Measurements from ENCODE around the gene SPIN1.

Gene SPIN1

DNA sequence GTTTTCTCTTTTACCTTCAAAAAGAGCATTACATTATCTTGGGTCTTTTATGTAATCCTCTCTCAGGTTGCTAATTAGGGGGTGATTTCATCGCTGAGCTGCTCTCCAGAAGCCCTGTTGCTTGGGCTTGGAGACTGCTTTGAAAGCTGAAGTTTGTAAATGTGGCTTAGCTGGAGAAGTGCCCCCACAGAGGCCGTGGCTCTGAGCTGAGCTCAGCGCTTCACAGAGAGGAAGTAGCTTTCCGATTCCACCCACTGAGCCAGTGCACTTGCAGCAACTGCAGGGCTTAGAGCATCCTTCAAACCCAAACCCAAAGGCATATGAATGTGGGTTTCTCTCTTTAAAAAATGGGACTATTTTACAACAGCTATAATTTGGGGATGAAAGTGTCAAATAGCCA lies 133.1 kb downstream of the SPIN1 start:
- no peak overlapping the region for H3K4me3 ChIP-seq (ENCODE audit: low read depth, low read length)
- in situ Hi-C loops (cut with HindIII; ENCODE audit: low pct_ligation_motif_present, low sequenced_read_pairs) = no loop called here
- no peaks in the 10 kb centered on the region for H3K36me3 ChIP-seq (replicated peaks)
- no peak overlapping the region for H3K27ac ChIP-seq
- DNase-seq = no peak
- TF ChIP-seq, protein P1, sequence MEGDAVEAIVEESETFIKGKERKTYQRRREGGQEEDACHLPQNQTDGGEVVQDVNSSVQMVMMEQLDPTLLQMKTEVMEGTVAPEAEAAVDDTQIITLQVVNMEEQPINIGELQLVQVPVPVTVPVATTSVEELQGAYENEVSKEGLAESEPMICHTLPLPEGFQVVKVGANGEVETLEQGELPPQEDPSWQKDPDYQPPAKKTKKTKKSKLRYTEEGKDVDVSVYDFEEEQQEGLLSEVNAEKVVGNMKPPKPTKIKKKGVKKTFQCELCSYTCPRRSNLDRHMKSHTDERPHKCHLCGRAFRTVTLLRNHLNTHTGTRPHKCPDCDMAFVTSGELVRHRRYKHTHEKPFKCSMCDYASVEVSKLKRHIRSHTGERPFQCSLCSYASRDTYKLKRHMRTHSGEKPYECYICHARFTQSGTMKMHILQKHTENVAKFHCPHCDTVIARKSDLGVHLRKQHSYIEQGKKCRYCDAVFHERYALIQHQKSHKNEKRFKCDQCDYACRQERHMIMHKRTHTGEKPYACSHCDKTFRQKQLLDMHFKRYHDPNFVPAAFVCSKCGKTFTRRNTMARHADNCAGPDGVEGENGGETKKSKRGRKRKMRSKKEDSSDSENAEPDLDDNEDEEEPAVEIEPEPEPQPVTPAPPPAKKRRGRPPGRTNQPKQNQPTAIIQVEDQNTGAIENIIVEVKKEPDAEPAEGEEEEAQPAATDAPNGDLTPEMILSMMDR (IDR thresholded peaks at IDR 0.05; ENCODE audit: low read depth, low read length, missing control alignments) = no peak
- H3K27me3 ChIP-seq (replicated peaks) = no peaks in the 10 kb centered on the region

GRCh38 chr9:88522360-88522759 lies 134.1 kb downstream of the SPIN1 start:
- Histone ChIP-seq H3K27ac (no peak overlapping the region), H3K36me3 (replicated peaks) (no peaks in the 10 kb centered on the region), H3K27me3 (replicated peaks) (no peaks in the 10 kb centered on the region), H3K4me3 (ENCODE audit: low read depth, low read length) (no peak overlapping the region)
- DNase-seq = no peak
- in situ Hi-C loops (cut with HindIII; ENCODE audit: low pct_ligation_motif_present, low sequenced_read_pairs) = no loop called here
- TF ChIP-seq, protein P1 (IDR thresholded peaks at IDR 0.05; ENCODE audit: low read depth, low read length, missing control alignments) = no peak

DNA sequence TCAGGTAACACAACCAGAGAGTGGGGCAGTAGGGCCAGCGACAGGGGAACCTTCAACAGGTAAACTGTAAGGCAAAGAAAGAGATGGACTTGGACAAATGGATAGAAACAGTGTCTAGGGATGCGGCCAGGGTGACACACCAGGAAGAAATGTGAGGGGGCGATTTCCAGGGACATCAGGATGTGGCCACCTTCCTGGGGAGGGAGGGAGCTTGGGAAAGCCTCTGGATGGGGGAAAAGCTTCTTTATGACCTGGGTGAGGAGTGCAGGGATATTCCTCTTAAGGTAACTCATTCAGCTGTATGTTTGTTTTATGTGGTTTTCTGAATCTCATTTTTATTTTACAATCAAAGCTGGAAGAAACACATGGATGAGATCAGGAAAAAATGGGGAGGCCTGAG lies 134.8 kb downstream of the SPIN1 start:
- no peaks in the 10 kb centered on the region for H3K36me3 ChIP-seq (replicated peaks)
- in situ Hi-C loops (cut with HindIII; ENCODE audit: low pct_ligation_motif_present, low sequenced_read_pairs) = no loop called here

DNA sequence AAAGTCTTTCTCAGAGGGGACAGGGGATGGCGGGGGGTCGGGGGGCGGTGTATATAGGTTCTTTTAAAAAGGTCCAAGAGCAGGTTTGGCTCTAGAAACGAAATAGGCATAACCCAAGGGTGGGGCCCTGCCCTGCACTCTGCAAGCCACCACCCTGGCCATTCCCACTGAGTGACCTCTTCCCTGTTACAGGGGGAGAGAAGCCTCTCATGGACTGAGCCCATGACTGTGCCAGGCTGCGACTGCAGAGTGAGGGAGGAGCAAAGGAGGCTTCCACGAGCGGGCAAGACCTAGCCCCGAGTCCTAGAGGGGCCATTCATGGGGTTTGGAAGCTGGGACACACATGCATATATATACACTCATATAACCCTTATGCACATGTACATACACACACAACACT lies 136.7 kb downstream of the SPIN1 start:
- TF ChIP-seq, protein P1 (IDR thresholded peaks at IDR 0.05; ENCODE audit: low read depth, low read length, missing control alignments) = no peak
- Histone ChIP-seq H3K27me3 (replicated peaks) (no peaks in the 10 kb centered on the region), H3K27ac (no peak overlapping the region), H3K4me3 (ENCODE audit: low read depth, low read length) (no peak overlapping the region), H3K36me3 (replicated peaks) (no peaks in the 10 kb centered on the region)
- in situ Hi-C loops (cut with HindIII; ENCODE audit: low pct_ligation_motif_present, low sequenced_read_pairs) = no loop called here
- DNase-seq = no peak

More for the DNA sequence above, 134.8 kb downstream of the SPIN1 start:
- Histone ChIP-seq H3K4me3 (ENCODE audit: low read depth, low read length) (no peak overlapping the region), H3K27me3 (replicated peaks) (no peaks in the 10 kb centered on the region), H3K27ac (no peak overlapping the region)
- TF ChIP-seq, protein P1 (IDR thresholded peaks at IDR 0.05; ENCODE audit: low read depth, low read length, missing control alignments) = no peak
- DNase-seq = peak; percentile 41

DNA sequence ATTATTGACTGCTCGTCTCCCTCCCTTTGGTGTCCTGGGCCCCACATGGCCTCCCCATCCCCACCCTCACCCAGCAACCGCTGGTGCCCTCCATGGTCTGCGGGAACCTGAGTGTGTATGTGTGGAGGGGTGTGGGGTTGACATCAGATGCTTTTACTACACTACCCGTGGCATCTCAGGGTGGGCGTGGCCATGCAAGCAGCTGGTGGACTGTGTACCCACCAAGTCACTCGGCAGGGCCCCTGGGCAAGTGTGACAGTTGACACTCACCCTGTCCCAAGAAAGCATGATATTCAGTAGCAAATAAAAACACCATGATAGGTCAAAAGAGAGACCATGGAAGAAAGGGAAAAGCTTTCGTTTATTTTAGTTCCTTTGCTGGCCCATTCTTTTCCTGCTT lies 139.4 kb downstream of the SPIN1 start:
- Histone ChIP-seq H3K4me3 (ENCODE audit: low read depth, low read length) (no peak overlapping the region), H3K27ac (no peak overlapping the region), H3K36me3 (replicated peaks) (no peaks in the 10 kb centered on the region), H3K27me3 (replicated peaks) (no peaks in the 10 kb centered on the region)
- DNase-seq = no peak
- in situ Hi-C loops (cut with HindIII; ENCODE audit: low pct_ligation_motif_present, low sequenced_read_pairs) = no loop called here
- TF ChIP-seq, protein P1 (IDR thresholded peaks at IDR 0.05; ENCODE audit: low read depth, low read length, missing control alignments) = no peak
